Fibroblast of lung (primary cell): ENCODE results near the gene KIF13A. TPM values are rescaled to one million over a fixed set of nuclear protein-coding genes. Genes with fewer than 3 reads are reported as not detected.
A peak's percentile ranks its signal among the peaks of the same experiment; 100 is the strongest.
"Not testable (repeated sequence)": the region's sequence is repeated elsewhere in the genome, so short reads cannot be mapped to it uniquely, and the experiment has no call there.

ENCODE experiments used
- DNase-seq, 2 donors: peaks; one replicate each; pipeline versions ENCODE4 v3.0.0 to v3.0.0-alpha.2; 2010; ENCODE audit warnings: low read depth in 2 of 2
- H2AFZ ChIP-seq: 2 replicates; pipeline ENCODE4 v1.5.1; 2012; ENCODE audit warnings: low read length, control low read depth, inconsistent platforms
- H3K27ac ChIP-seq: 2 replicates; pipeline ENCODE4 v1.5.1; 2011; ENCODE audit warnings: low read length, control low read depth; ENCODE audit not compliant: insufficient read depth
- H3K27me3 ChIP-seq: 2 replicates; pipeline ENCODE4 v1.5.1; 2011; ENCODE audit warnings: mild to moderate bottlenecking, low read length; ENCODE audit not compliant: control insufficient read depth, insufficient read depth
- H3K36me3 ChIP-seq: 2 replicates; pipeline ENCODE4 v1.5.1; 2011; ENCODE audit warnings: low read length; ENCODE audit not compliant: control insufficient read depth, insufficient read depth
- H3K4me1 ChIP-seq: 2 replicates; pipeline ENCODE4 v1.5.1; 2011; ENCODE audit warnings: low read length; ENCODE audit not compliant: control insufficient read depth, insufficient read depth; ENCODE audit errors: extremely low read depth
- H3K4me2 ChIP-seq: 2 replicates; pipeline ENCODE4 v1.5.1; 2011; ENCODE audit warnings: low read length, control low read depth; ENCODE audit not compliant: insufficient read depth; ENCODE audit errors: extremely low read depth
- H3K4me3 ChIP-seq, 4 experiments: fragments of 200-600 bp in 1 of 4; sonication (generic) in 1 of 4; replicated peaks in 1 of 4; 2 replicates each; pipeline ENCODE4 v1.5.1; 2011 to 2016; ENCODE audit warnings: low read length in 4 of 4, low read depth in 3 of 4, mild to moderate bottlenecking in 3 of 4, control low read depth in 2 of 4, inconsistent platforms in 1 of 4, mixed read lengths in 1 of 4; ENCODE audit not compliant: insufficient read depth in 1 of 4; ENCODE audit errors: control extremely low read depth in 1 of 4
- H3K79me2 ChIP-seq: 2 replicates; pipeline ENCODE4 v1.5.1; 2012; ENCODE audit warnings: mild to moderate bottlenecking, low read length, inconsistent platforms; ENCODE audit not compliant: control insufficient read depth, insufficient read depth
- H3K9ac ChIP-seq: 2 replicates; pipeline ENCODE4 v1.5.1; 2011; ENCODE audit warnings: mild to moderate bottlenecking, low read length, control low read depth; ENCODE audit not compliant: insufficient read depth
- H3K9me3 ChIP-seq: 2 replicates; pipeline ENCODE4 v1.5.1; 2012; ENCODE audit warnings: low read depth, low read length; ENCODE audit not compliant: control insufficient read depth, insufficient read depth
- H4K20me1 ChIP-seq: 2 replicates; pipeline ENCODE4 v1.5.1; 2011; ENCODE audit warnings: low read length; ENCODE audit not compliant: control insufficient read depth, insufficient read depth; ENCODE audit errors: extremely low read depth
- CTCF ChIP-seq, 2 donors: IDR thresholded peaks in 1 of 2; conservative IDR thresholded peaks in 1 of 2; 1 replicate in 1 of 2; 2 replicates in 1 of 2; pipeline ENCODE4 v1.5.1; 2011 to 2012; ENCODE audit warnings: low read length in 2 of 2, control low read depth in 1 of 2, inconsistent platforms in 1 of 2, low read depth in 1 of 2, mild to moderate bottlenecking in 1 of 2
- EZH2 ChIP-seq: IDR thresholded peaks from 2 replicates; pipeline ENCODE4 v1.5.1; 2012; ENCODE audit warnings: low read length, control low read depth, mild to moderate bottlenecking; ENCODE audit errors: missing control alignments
- polyA plus RNA-seq, 2 donors: library from polyadenylated mRNA; depleted of rRNA in 1 of 2; stranded (reverse) in 1 of 2; unstranded in 1 of 2; fragments of >200 nt; gene quantifications; 2 replicates each; pipeline ENCODE4 v1.2.1, GENCODE V29; 2011 to 2012; ENCODE audit warnings: missing spikeins in 1 of 2
- total RNA-seq: library from RNA; depleted of rRNA; stranded (reverse); fragments of >200 nt; gene quantifications from 2 replicates; pipeline ENCODE4 v1.2.1, GENCODE V29; 2014

KIF13A gene
- total and polyA plus RNA-seq, 2 donors (not counting 1 experiment from before 2014, with no cell fraction given) = 52.3 to 114 TPM

GRCh38 chr6:17917837-17918763 lies 69.3 kb downstream of the KIF13A start:
- H3K27me3 ChIP-seq = no peaks in the 10 kb centered on the region
- no peak overlapping the region for H2AFZ ChIP-seq
- peaks cover 10% of the 10 kb centered on the region for H3K4me1 ChIP-seq
- no peaks in the 10 kb centered on the region for H4K20me1 ChIP-seq
- H3K36me3 ChIP-seq = peaks cover 1% of the 10 kb centered on the region
- H3K27ac ChIP-seq = no peak overlapping the region
- peaks cover 67% of the 10 kb centered on the region for H3K79me2 ChIP-seq
- no peak overlapping the region for H3K9ac ChIP-seq
- no peak for TF ChIP-seq EZH2
- TF ChIP-seq CTCF (conservative IDR thresholded peaks at IDR 0.05 in 1 of 2, IDR thresholded peaks at IDR 0.05 in 1 of 2; ENCODE audit: low read depth in 1 of 2, low read length in 2 of 2) = no peak
- H3K9me3 ChIP-seq = no peaks in the 10 kb centered on the region
- H3K4me3 ChIP-seq = no peak overlapping the region
- H3K4me2 ChIP-seq = no peak overlapping the region
- no peak for DNase-seq

- Histone ChIP-seq H3K4me1 (peaks cover 10% of the 10 kb centered on the region), H3K79me2 (peaks cover 53% of the 10 kb centered on the region), H3K27ac (no peak overlapping the region), H3K4me3 (no peak overlapping the region), H3K36me3 (peaks cover 1% of the 10 kb centered on the region), H3K27me3 (no peaks in the 10 kb centered on the region), H4K20me1 (no peaks in the 10 kb centered on the region), H3K9me3 (no peaks in the 10 kb centered on the region), H2AFZ (no peak overlapping the region), H3K4me2 (no peak overlapping the region), H3K9ac (no peak overlapping the region)
- no peak for DNase-seq
- TF ChIP-seq EZH2 = no peak
Measured at GRCh38 chr6:17914651-17915050, 72.8 kb downstream of the KIF13A start.

- Histone ChIP-seq H3K79me2 (peaks cover 38% of the 10 kb centered on the region), H2AFZ (no peak overlapping the region), H3K36me3 (peaks cover 1% of the 10 kb centered on the region), H4K20me1 (no peaks in the 10 kb centered on the region), H3K27ac (no peak overlapping the region), H3K27me3 (no peaks in the 10 kb centered on the region), H3K9ac (no peak overlapping the region), H3K4me2 (no peak overlapping the region), H3K4me3 (no peak overlapping the region), H3K9me3 (no peaks in the 10 kb centered on the region), H3K4me1 (peaks cover 9% of the 10 kb centered on the region)
- no peak for TF ChIP-seq CTCF (conservative IDR thresholded peaks at IDR 0.05 in 1 of 2, IDR thresholded peaks at IDR 0.05 in 1 of 2; ENCODE audit: low read depth in 1 of 2, low read length in 2 of 2)
- no peak for TF ChIP-seq EZH2
- no peak for DNase-seq
Measured at GRCh38 chr6:17912521-17912920, 74.9 kb downstream of the KIF13A start.

- H3K4me3 ChIP-seq, H4K20me1 ChIP-seq, H2AFZ ChIP-seq, H3K36me3 ChIP-seq, H3K4me2 ChIP-seq, H3K9me3 ChIP-seq, H3K9ac ChIP-seq, H3K27me3 ChIP-seq, H3K27ac ChIP-seq: not testable (repeated sequence)
- Histone ChIP-seq H3K79me2 (peaks cover 33% of the 10 kb centered on the region), H3K4me1 (peaks cover 16% of the 10 kb centered on the region)
- peak in 1 of 2 donors; percentile 76 for DNase-seq
Measured at GRCh38 chr6:17911656-17912055, 75.8 kb downstream of the KIF13A start.
